Esophagus squamous epithelium (tissue), 4 donors: ENCODE data around the gene PHF21B.

Source experiments
- POLR2A ChIP-seq, 4 donors: fragments of 450-650 bp; IDR thresholded peaks; one replicate each; pipeline ENCODE4 v1.6.1; 2017; ENCODE audit warnings: antibody characterized with exemption in 4 of 4, mild to moderate bottlenecking in 4 of 4, moderate library complexity in 3 of 4
- TF ChIP-seq, protein P1 (sequence below), 6 experiments: fragments of 450-650 bp in 4 of 6; fragments of 200-600 bp in 2 of 6; sonication (generic) in 2 of 6; IDR thresholded peaks; one replicate each; pipeline ENCODE4 v1.5.1; 2016 to 2019; ENCODE audit warnings: antibody characterized with exemption in 6 of 6, mild to moderate bottlenecking in 4 of 6, moderate library complexity in 4 of 6

DNA sequence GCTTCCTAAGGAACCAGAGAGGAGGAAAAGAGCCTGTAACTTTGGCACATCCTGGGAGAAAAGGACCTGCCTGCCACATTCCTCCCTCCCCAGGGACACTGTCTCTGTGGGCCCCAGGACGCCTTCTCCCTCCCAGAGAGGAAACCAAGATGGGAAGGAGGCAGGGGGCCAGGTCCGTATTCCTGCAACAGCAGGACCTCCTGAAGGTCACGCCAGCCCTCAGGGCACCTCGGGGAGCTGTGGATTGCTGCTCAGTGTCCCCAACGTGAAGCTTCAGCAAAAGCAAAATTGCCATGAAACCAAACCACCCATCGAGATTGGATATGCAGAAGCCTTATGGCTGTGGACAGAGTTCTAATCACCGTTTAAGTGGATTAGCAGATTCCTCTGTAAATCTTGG lies 170.7 kb downstream of the PHF21B start:
- TF ChIP-seq, protein P1, sequence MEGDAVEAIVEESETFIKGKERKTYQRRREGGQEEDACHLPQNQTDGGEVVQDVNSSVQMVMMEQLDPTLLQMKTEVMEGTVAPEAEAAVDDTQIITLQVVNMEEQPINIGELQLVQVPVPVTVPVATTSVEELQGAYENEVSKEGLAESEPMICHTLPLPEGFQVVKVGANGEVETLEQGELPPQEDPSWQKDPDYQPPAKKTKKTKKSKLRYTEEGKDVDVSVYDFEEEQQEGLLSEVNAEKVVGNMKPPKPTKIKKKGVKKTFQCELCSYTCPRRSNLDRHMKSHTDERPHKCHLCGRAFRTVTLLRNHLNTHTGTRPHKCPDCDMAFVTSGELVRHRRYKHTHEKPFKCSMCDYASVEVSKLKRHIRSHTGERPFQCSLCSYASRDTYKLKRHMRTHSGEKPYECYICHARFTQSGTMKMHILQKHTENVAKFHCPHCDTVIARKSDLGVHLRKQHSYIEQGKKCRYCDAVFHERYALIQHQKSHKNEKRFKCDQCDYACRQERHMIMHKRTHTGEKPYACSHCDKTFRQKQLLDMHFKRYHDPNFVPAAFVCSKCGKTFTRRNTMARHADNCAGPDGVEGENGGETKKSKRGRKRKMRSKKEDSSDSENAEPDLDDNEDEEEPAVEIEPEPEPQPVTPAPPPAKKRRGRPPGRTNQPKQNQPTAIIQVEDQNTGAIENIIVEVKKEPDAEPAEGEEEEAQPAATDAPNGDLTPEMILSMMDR (IDR thresholded peaks at IDR 0.05): no peak
- no peak for TF ChIP-seq POLR2A (IDR thresholded peaks at IDR 0.05)
